Ovary (tissue), 3 donors: ENCODE results near the gene KCNIP1.

Experiments
- CTCF ChIP-seq, 3 donors: fragments of 450-650 bp in 2 of 3; fragments of 200-600 bp in 1 of 3; IDR thresholded peaks; one replicate each; pipeline versions ENCODE4 v1.5.1 to v1.8.0; 2016 to 2022; ENCODE audit warnings: antibody characterized with exemption in 3 of 3, mild to moderate bottlenecking in 1 of 3
- EP300 ChIP-seq: sonication (generic); formaldehyde crosslinking; IDR thresholded peaks from one replicate; pipeline ENCODE4 v1.6.1; 2017; ENCODE audit warnings: antibody characterized with exemption
- POLR2A ChIP-seq: fragments of 450-650 bp; IDR thresholded peaks from one replicate; pipeline ENCODE4 v1.6.1; 2017; ENCODE audit warnings: antibody characterized with exemption, mild to moderate bottlenecking, moderate library complexity
- donor health status: DM: no; HTN: no; CAD: no.

GRCh38 chr5:170479484-170479883 is 24.3 kb upstream of the KCNIP1 start:
- TF ChIP-seq POLR2A, result no peak
- TF ChIP-seq CTCF (IDR thresholded peaks at IDR 0.05), result no peak
- TF ChIP-seq EP300, result no peak
